GM15510 (cell line): ENCODE measurements around the gene RPUSD3.

Experiments
- POLR2A ChIP-seq: IDR thresholded peaks from 3 replicates; pipeline ENCODE4 v1.6.1; 2011; ENCODE audit warnings: borderline replicate concordance; ENCODE audit not compliant: insufficient read length; ENCODE audit errors: extremely low read depth

Gene RPUSD3

GRCh38 chr3:9869955-9870354 is 26.1 kb upstream of the RPUSD3 start:
- no peak for TF ChIP-seq POLR2A

- no peak for TF ChIP-seq POLR2A
Observed at GRCh38 chr3:9867106-9867505, 23.3 kb upstream of the RPUSD3 start.

GRCh38 chr3:9866639-9867038 is 22.8 kb upstream of the RPUSD3 start:
- no peak for TF ChIP-seq POLR2A

- TF ChIP-seq POLR2A = no peak
Observed at GRCh38 chr3:9864200-9864927, 20.6 kb upstream of the RPUSD3 start.

- TF ChIP-seq POLR2A = no peak
Observed at GRCh38 chr3:9863058-9863772, 19.4 kb upstream of the RPUSD3 start.

GRCh38 chr3:9862391-9863057 is 18.7 kb upstream of the RPUSD3 start:
- no peak for TF ChIP-seq POLR2A

GRCh38 chr3:9861626-9862130 is 17.9 kb upstream of the RPUSD3 start:
- no peak for TF ChIP-seq POLR2A

GRCh38 chr3:9861201-9861600 is 17.4 kb upstream of the RPUSD3 start:
- TF ChIP-seq POLR2A = no peak

- no peak for TF ChIP-seq POLR2A
Observed at GRCh38 chr3:9859530-9860025, 15.8 kb upstream of the RPUSD3 start.

- TF ChIP-seq POLR2A = no peak
Observed at GRCh38 chr3:9855594-9855993, 11.8 kb upstream of the RPUSD3 start.

GRCh38 chr3:9852528-9852927 is 8.7 kb upstream of the RPUSD3 start:
- TF ChIP-seq POLR2A = no peak

GRCh38 chr3:9846931-9847488 is 3.2 kb upstream of the RPUSD3 start:
- no peak for TF ChIP-seq POLR2A

GRCh38 chr3:9846231-9846630 is 2.4 kb upstream of the RPUSD3 start:
- TF ChIP-seq POLR2A = no peak

GRCh38 chr3:9841015-9841414 is 2.8 kb downstream of the RPUSD3 start:
- no peak for TF ChIP-seq POLR2A

GRCh38 chr3:9838856-9839255 is 5.0 kb downstream of the RPUSD3 start:
- TF ChIP-seq POLR2A = no peak
